CD4-positive, alpha-beta T cell treated with Interferon gamma for 1 hour (primary cell): ENCODE measurements around the gene PRRC2A.

Source experiments
- DNase-seq: peaks from one replicate; pipeline ENCODE4 v3.0.0-alpha.2; 2020

The PRRC2A gene

DNA sequence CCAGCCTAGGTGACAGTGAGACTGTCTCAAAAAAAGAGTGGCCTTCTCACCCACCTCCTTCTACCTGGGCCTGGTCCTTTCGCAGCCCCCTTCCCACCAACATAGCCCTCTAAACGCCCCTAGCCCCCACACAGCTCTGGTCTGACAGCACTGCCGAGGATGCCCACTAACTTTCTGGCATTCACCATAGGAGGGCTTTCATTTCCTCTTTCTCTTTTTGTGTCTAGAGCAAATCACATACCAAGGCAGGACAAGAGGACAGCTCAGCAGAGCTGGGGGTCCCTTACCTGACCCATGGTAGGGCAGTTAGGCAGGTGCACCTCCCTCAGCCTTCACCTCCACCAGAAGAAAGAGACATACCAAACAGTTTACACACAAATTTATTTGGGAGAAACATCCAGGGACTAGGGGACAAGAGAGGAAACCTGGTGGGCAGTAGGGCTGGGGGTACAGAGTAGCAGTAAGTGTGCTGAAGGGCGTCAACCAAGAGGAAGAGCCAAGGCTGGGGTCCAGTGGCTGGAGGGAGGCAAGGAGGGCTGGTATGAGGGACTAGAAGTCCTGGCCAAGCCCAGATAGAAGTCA, 55.9 kb downstream of the PRRC2A start:
- DNase-seq: no peak

DNA sequence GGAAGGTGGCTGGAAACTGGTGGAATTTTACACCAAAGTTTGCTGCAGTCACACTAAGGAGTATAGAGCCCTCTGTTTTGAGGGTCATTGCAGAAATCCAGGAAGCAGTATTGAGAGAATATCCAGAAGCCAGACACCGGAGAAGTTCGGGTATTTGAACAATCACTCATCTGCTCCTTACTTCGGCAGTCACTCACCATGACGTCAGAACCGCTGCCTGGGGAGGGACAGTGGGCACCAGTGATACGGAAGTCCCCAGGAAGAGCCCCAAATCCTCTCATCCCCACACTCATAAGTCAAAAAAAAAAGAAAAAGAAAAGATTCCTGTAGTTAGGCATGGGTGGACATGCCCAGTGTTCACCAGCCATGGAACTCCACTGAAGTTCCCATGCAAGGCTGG, 56.4 kb downstream of the PRRC2A start:
- no peak for DNase-seq

DNA sequence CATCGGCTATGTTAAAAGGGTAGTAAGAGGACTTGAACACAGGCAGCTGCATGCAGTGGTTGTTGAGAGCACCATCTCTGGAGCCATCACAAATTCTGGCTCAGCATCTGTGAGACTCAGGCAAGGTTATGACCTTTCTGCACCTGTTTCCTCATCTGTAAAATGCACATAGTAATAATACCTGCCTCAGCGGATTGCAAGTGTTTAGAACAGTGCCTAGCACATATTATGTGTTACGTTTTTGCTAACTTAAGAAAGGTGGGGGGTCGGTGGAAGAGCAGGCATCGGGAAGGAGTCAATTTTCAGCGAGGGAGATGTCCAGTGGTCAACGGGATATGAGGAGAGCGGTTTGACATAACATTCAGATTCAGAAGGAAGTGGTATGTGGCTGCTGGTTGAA, 57.4 kb downstream of the PRRC2A start:
- DNase-seq: no peak

DNA sequence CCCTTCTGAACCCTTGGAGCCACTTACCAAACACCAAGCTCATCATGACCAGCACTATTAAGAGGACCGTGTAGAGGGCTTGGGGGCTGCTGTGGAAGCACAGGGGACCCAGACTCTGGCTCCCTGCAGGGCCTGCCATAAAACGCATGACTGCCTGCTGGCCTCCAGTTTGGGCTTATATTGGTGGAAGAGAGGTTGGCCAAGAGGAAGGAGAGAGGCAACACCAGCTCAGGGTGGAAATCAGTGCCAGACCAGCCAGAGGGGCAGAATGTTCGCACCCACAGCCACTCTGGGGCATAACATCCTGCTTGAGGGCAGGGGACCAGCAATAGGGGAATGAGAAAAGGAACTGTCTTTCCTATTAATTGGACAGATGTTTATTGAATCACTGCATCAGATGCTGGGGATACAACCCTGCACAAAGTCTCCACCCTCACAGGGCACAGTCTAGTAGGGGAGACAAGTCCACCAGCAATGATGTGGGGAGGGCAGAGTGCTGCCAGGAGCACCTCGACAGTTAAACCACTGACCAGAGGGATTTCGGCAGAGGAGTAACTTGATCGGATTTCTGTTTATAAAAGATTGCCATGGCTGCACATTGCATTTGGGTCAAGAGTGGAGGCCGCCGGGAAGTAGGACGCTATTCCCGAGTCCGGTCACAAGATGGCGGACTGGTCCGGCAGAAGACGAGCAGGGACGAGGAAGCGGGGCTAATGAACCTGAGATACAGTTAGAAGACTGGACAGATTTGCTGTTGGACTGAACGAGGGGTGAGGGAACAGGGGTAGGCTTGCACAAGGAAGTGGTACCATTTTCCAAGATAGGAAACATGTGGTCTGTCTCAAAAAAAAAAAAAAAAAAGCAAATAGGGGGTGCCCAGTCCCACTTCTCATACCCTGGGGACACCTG, 60.0 kb downstream of the PRRC2A start, which contains the start of gene LY6G5C:
TSS of gene LY6G5C (minus strand) at position 842 of the 909 bp plus-strand sequence. CDS start at position 148, 694 bp downstream.
- peak; percentile 76 for DNase-seq

DNA sequence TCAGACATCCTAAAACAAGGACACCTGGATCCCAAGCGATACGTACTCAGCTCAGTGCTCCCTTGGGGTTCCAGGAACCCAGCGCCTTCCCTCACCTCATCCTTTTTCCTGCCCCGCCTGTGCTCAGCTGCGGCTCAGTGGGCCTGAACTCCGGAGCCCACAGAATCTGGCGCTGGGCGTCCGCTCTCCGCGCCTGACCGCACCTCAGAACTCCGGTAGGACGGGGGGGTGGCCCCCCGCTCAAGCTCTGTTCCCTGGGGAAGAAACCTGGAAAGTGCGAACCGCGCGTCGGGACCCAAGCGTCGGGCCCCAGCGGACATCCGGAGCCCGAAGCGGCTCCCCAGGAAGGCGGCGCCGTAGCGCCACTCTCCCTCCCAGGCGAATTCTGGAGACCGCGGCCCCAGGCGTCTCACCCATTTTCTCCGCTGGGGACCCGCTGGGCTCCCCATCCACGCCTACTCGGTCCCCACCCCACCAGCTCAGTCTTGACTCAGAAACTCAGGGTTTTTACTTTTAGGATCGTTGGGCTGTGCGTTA, 60.7 kb downstream of the PRRC2A start:
- DNase-seq: peak; percentile 35

DNA sequence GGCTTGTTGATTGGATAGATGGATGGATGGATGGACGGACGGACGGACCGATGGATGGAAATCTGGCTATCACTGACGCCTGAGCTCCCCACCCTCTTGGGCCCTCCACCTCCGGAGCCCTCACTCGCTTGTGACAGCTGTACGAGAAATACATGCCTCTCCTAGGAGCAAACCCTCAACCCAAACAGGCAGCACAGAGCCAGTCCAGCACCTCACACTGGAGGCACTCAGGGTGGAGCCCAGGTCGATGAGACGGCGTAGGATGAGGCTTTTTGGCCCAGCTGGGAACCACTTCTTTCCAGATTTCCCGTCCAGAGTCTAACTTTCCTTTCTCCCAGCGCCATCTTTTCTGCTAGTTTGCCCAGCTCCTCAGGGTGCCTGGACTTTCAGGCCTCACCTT, 63.1 kb downstream of the PRRC2A start:
- no peak for DNase-seq

DNA sequence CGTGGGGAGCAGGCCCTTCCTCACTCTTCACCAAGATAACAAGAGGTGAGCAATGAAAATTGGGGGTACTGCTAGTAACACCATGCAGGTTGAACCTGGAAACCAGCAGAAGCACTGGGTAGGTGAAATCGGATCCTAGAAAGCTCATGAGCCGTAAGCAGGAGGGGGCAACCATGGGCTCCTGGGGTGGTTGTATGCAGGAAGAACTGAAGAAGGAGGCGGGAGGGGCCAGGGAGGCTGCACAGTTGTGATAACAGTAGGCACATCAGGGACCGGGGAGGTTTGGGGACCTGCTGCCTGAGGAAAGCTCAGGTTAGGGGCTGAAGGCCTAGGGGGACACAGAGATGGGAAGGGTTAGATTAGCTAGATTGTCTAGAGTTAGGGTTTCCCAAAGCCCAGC, 66.0 kb downstream of the PRRC2A start:
- no peak for DNase-seq

DNA sequence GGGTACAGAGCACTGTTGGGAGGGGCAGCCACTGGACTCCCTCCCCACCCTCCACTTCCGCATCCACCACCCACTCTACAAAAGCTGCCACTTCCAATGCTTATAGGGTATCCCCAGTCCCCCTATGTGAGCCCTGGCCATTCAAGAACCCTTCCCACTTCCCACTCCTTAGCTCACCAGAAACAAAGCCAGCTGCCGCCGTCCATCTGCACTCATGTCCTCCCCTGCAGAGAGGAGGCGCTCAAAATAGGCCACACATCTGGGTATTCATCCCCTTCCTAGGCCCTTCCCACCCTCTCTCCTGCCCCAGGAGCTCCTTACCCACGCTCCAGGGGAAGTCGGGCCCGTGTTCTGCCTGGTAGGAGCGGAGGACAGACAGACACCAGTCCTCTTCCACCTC, 66.8 kb downstream of the PRRC2A start:
- DNase-seq: no peak
